Activated CD4-positive, alpha-beta T cell treated with anti-CD3 and anti-CD28 coated beads, Interleukin-10, Interleukin-2, amounts not matched to agents 100 ng/mL and 50 ng/mL, durations not matched to agents 16 hours and 8 hours (primary cell): Measurements from ENCODE around the gene PIH1D1.
A peak's percentile ranks its signal among the peaks of the same experiment; 100 is the strongest.

Source experiments
- DNase-seq: peaks from one replicate; pipeline ENCODE4 v3.0.0-alpha.2; 2020

PIH1D1 gene

GRCh38 chr19:49451430-49452181, at the start of gene PIH1D1:
PIH1D1 (minus strand) TSS chr19:49451814; CDS start chr19:49451574, 240 bp downstream.
- peak; percentile 99 for DNase-seq

DNA sequence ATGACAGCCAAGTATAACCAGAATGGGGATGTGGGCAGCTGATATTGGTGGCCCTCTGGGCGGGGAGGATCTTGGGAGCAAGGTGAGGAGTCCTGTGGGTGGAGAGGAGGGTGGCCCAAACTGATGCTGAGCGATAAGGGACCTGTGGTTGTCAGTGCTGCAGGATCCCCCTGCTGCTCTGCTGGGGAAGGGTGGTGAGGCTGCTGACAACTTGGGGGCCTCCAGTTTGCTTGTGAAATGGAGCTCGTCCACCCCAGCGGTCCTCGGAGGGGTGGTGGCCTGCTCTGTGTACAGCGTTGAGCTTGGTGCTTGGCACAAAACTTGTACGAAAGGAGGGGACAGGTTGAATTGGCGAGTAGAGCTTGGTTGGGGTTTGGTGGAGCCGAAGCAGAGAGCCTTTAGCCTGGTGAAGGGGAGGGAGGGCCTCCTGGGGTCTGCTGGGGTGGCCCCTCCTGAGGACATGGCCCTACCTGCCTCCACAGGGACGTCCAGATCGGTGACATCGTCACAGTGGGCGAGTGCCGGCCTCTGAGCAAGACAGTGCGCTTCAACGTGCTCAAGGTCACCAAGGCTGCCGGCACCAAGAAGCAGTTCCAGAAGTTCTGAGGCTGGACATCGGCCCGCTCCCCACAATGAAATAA, 47.5 kb upstream of the PIH1D1 start:
- peak; percentile 64 for DNase-seq

- peak; percentile 12 for DNase-seq
Measured at GRCh38 chr19:49498475-49498874, 46.9 kb upstream of the PIH1D1 start.

- DNase-seq = peak; percentile 47
Measured at GRCh38 chr19:49497789-49498103, 46.1 kb upstream of the PIH1D1 start.

GRCh38 chr19:49497047-49497788, 45.6 kb upstream of the PIH1D1 start:
- DNase-seq = peak; percentile 83

GRCh38 chr19:49496574-49497008, 45.0 kb upstream of the PIH1D1 start:
- no peak for DNase-seq

- DNase-seq = peak; percentile 68
Measured at GRCh38 chr19:49492573-49493405, 41.2 kb upstream of the PIH1D1 start.

- peak; percentile 26 for DNase-seq
Measured at GRCh38 chr19:49491804-49492572, 40.4 kb upstream of the PIH1D1 start.

GRCh38 chr19:49491030-49491803, 39.6 kb upstream of the PIH1D1 start:
- peak; percentile 9 for DNase-seq

DNA sequence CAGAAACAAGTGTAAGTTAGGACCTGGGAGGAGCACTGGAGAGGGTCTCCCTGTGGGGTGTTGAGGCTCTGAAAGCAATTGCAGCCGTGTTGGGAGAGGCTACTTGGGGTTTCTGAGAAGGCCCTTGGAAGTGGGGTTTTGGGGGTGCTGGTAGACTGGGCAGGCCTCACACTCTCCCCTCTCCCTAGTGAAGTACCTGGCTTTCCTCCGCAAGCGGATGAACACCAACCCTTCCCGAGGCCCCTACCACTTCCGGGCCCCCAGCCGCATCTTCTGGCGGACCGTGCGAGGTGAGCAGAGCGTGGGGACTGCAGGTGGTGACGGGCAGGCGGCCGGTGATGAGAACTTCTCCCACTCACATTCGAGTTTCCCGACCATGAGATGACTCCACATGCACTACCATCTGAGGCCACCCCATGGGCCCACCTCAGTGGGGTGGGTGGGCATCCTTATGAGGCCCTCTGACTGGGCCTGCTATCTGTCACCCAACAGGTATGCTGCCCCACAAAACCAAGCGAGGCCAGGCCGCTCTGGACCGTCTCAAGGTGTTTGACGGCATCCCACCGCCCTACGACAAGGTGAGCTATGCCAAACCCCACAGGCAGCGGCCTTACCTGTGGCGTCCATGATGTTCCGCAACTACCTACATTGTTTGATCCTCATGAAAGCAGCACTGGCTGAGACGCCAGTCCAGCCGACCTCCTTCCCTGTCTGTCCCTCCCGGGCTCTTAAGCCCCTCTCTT, 38.8 kb upstream of the PIH1D1 start:
- DNase-seq = peak; percentile 47

DNA sequence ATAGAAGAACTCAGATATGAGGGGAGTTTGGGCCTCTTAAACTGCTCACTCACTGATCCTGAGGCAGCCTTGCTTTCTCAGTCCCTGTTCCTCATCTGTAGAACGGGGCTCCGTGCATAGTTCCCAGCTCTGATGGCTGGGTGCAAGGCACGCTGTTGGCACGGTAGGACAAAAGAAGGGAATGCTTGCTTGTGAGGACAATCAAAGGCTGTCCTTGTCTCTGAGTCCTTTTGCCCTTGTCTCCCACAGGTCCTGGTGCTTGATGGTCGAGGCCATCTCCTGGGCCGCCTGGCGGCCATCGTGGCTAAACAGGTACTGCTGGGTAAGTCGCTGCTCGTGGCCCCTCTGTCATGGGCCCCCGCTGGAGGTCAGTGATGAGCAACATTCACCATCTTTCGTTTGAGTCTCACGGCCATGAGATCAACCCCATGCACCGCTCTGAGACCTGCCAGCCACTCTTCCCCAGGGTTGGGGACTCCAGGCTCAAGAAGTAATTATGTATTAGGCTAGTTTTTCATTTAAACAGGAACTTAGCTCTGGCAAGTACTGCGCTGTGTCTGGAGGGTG, 38.1 kb upstream of the PIH1D1 start:
- peak; percentile 73 for DNase-seq

GRCh38 chr19:49488863-49489537, 37.4 kb upstream of the PIH1D1 start:
- DNase-seq = peak; percentile 28

GRCh38 chr19:49488046-49488862, 36.6 kb upstream of the PIH1D1 start:
- DNase-seq = peak; percentile 42

GRCh38 chr19:49487277-49488045, 35.8 kb upstream of the PIH1D1 start, which contains the start of gene RPL13A:
RPL13A (plus strand) TSS chr19:49487608; CDS start chr19:49487630, 22 bp downstream.
- peak; percentile 100 for DNase-seq

DNA sequence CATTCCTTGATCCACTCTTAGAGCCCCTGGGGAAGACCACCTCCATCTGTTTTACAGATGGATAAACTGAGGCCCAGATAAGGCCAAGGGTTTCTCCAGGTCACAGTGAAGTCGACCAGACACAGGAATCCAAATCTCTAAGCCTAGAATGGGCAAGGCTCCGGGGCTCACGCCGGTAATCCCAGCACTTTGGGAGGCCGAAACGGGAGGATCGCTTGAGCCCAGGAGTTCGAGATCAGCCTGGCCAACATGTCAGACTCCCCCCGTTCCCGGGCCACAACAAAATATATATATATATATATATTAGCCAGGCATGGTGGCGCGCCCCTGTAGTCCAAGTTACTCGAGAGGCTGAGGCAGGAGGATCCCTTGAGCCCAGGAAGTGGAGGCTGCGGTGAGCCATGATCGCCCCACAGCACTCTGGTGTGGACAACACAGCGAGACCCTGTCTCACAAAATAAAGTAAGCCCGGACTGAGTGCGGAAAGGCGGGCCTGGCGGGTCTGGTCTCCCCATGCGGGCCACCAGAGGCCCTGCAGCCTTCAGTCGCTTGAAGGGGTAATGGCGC, 35.2 kb upstream of the PIH1D1 start:
- no peak for DNase-seq

GRCh38 chr19:49486232-49486631, 34.6 kb upstream of the PIH1D1 start:
- DNase-seq = no peak

DNA sequence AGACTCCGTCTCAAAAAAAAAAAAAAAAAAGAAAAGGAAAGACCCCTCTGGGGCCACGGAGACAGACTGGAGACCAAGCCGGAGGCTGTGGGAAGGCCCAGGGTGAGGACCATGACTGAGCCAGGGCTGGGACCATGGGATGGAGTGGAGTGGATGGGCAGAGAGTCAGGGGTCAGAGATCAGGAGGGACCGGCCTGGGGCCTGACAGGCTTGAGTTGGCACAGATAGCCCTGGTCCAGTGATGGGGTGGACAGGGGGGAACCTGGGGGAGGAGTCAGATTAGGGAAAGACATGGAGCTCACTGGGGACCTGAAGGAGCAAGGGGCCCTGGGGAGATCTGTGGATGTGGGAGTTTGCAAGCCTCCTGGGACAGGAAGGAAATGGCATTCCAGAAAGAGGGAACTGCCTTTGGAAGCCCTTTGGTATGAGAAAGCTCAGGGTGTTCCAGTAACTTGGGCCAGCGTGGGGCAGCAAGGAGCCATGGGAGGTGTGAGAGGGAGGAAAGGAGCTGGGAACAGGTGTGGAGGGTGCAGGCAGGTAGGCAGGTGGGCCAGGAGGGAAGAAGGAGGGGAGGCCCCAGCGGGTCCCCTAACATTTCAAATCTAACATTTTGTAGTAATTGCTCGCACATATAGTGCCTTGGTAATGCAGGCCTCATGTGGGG, 29.5 kb upstream of the PIH1D1 start:
- DNase-seq = no peak
